Heart left ventricle (tissue), 16 donors: ENCODE data around the gene EFHD2. TPM values are rescaled to one million over a fixed set of nuclear protein-coding genes. Genes with fewer than 3 reads are reported as not detected.

Experiments used
- ATAC-seq, 4 donors: fragments of 200-7000 bp; cut with Tn5 transposase; one replicate each; pipeline ENCODE4 v1.9.1; 2020 to 2022; ENCODE audit warnings: moderate library complexity in 4 of 4, mild to moderate bottlenecking in 3 of 4, moderate number of reproducible peaks in 1 of 4
- DNase-seq, 5 donors: peaks; one replicate each; pipeline ENCODE4 v3.0.0-alpha.2; 2020
- H3K27ac ChIP-seq, 12 donors: fragments of 200-600 bp; sonication (generic) in 4 of 12; one replicate each; pipeline versions ENCODE4 v1.5.0 to v1.8.0; 2016 to 2022; ENCODE audit warnings: mild to moderate bottlenecking in 2 of 12
- H3K27me3 ChIP-seq, 9 donors: fragments of 200-600 bp; sonication (generic) in 2 of 9; one replicate each; pipeline versions ENCODE4 v1.5.1 to v1.8.0; 2016 to 2022; ENCODE audit warnings: mild to moderate bottlenecking in 3 of 9
- H3K36me3 ChIP-seq, 9 donors: fragments of 200-600 bp; sonication (generic) in 2 of 9; one replicate each; pipeline versions ENCODE4 v1.5.0 to v1.8.0; 2018 to 2022; ENCODE audit warnings: mild to moderate bottlenecking in 2 of 9
- H3K4me1 ChIP-seq, 12 donors: fragments of 200-600 bp; sonication (generic) in 4 of 12; one replicate each; pipeline versions ENCODE4 v1.5.0 to v1.8.0; 2016 to 2022; ENCODE audit warnings: mild to moderate bottlenecking in 3 of 12
- H3K4me3 ChIP-seq, 12 donors: fragments of 200-600 bp; sonication (generic) in 4 of 12; one replicate each; pipeline versions ENCODE4 v1.5.0 to v1.8.0; 2017 to 2022; ENCODE audit warnings: mild to moderate bottlenecking in 9 of 12, moderate library complexity in 4 of 12
- H3K9me3 ChIP-seq, 12 donors: fragments of 200-600 bp; sonication (generic) in 4 of 12; one replicate each; pipeline versions ENCODE4 v1.5.0 to v1.8.0; 2016 to 2022; ENCODE audit warnings: mild to moderate bottlenecking in 1 of 12
- CTCF ChIP-seq, 12 donors: fragments of 200-600 bp; sonication (generic) in 4 of 12; IDR thresholded peaks; one replicate each; pipeline versions ENCODE4 v1.5.0 to v1.8.0; 2018 to 2022; ENCODE audit warnings: antibody characterized with exemption in 12 of 12, mild to moderate bottlenecking in 5 of 12
- POLR2A ChIP-seq, 2 donors: fragments of 450-650 bp; IDR thresholded peaks; one replicate each; pipeline ENCODE4 v1.6.1; 2017; ENCODE audit warnings: antibody characterized with exemption in 2 of 2, mild to moderate bottlenecking in 2 of 2, moderate library complexity in 2 of 2
- WGBS, 4 donors: extraction: QIAGEN DNeasy Blood & Tissue Kit in 2 of 4; methylation state at CpG; one replicate each; pipeline versions ENCODE4 v1.1.5 to v1.1.7; 2013 to 2018; 5-methylcytosine and 5-hydroxymethylcytosine counted together
- intact Hi-C, 10 donors: fragments of 100-400 bp; cut with DNase I; formaldehyde crosslinking; loops; one replicate each; pipeline versions ENCODE4 v1.11.1 to v1.14.2; 2022
- polyA plus RNA-seq, 2 donors: library from polyadenylated mRNA; stranded (reverse); fragments of 200-250 nt; gene quantifications; one replicate each; pipeline ENCODE4 v1.2.3, GENCODE V29; 2013
- total RNA-seq, 9 donors: library from RNA; depleted of rRNA in 2 of 9; stranded (reverse); fragments of >200 nt in 2 of 9; fragmentation: NEBNext Ultra II Directional in 3 of 9; extraction: Animal tissue kit (Norgen Biotek cat#: 25700) in 3 of 9; gene quantifications; one replicate each; pipeline versions ENCODE4 v1.1.0 to v1.2.4, GENCODE V29; 2016 to 2023
- donor health status: ischemic (EF 13 %, LVEDD 7.1; RV severe dilation, severe dysfunction).
- donor health status: healthy with polysubstance abuse.
- donor health status: DM: no; HTN: yes; CAD: no.
- donor health status: DM: no; HTN: no; CAD: no.
- donor health status: ischemic (EF 25% LVEDD 6.9; RV normal size, moderate dysfunction).
- donor health status: ischemic (EF 25% LVEDD 5.7; RV mildly dilated, moderate dysfunction).
- donor health status: healthy.
- donor health status: DM: yes; HTN: yes; CAD: no.
- donor health status: ischemic (EF 35%, LVEDD 5.7; RV mildly dilated, moderate dysfunction).
- donor health status: nonischemic (EF 11% LVEDD 7.7; RV severe dilation, severe dysfunction).
- donor health status: DM: yes; HTN: yes; CAD: no.
- donor health status: PGD.
- donor health status: ischemic (EF 29% LVEDD 5.4; RV normal size, mild dysfunction).
- donor health status: nonischemic (EF 23%, LVEDD 6.1; RV moderate dilation, normal function).

EFHD2 gene
- total and polyA plus RNA-seq, 11 donors: 11.2 to 52.2 (median 15.8) TPM

GRCh38 chr1:15390667-15391066 lies 19.0 kb upstream of the EFHD2 start:
- no peak overlapping the region for H3K27ac ChIP-seq
- no peak for DNase-seq
- H3K4me1 ChIP-seq: peaks cover 0 to 12% (median 0%) of the 10 kb centered on the region in 12 donors
- no peak overlapping the region for H3K4me3 ChIP-seq
- no peak for ATAC-seq
- H3K27me3 ChIP-seq: peaks cover 0 to 15% (median 0%) of the 10 kb centered on the region in 9 donors
- no peaks in the 10 kb centered on the region for H3K36me3 ChIP-seq
- H3K9me3 ChIP-seq: no peaks in the 10 kb centered on the region
- WGBS, 4 donors: 90 to 100% (median 93%) methylated on average over 2 to 8 of the region's 8 CpGs
- no peak for TF ChIP-seq POLR2A (IDR thresholded peaks at IDR 0.05)
- TF ChIP-seq CTCF (IDR thresholded peaks at IDR 0.05): no peak
- intact Hi-C loops: no loop called here

- Histone ChIP-seq H3K4me3 (no peak overlapping the region), H3K9me3 (no peaks in the 10 kb centered on the region), H3K27me3 (peaks cover 0 to 12% (median 0%) of the 10 kb centered on the region in 9 donors), H3K27ac (no peak overlapping the region), H3K4me1 (peaks cover 0 to 5% (median 0%) of the 10 kb centered on the region in 12 donors), H3K36me3 (no peaks in the 10 kb centered on the region)
- 86 to 90% (median 88%) methylated on average over 4 of the region's 4 CpGs for WGBS, 4 donors
- no peak for ATAC-seq
- no peak for DNase-seq
- no peak for TF ChIP-seq CTCF (IDR thresholded peaks at IDR 0.05)
- TF ChIP-seq POLR2A (IDR thresholded peaks at IDR 0.05): no peak
- intact Hi-C loops: no loop called here
Measured at GRCh38 chr1:15391366-15391765, 18.3 kb upstream of the EFHD2 start.

- DNase-seq: no peak
- intact Hi-C loops: no loop called here
- WGBS, 4 donors: 74 to 83% (median 78%) methylated on average over 9 of the region's 9 CpGs
- Histone ChIP-seq H3K27ac (no peak overlapping the region), H3K4me1 (no peaks in the 10 kb centered on the region), H3K4me3 (no peak overlapping the region), H3K9me3 (no peaks in the 10 kb centered on the region), H3K36me3 (no peaks in the 10 kb centered on the region), H3K27me3 (no peaks in the 10 kb centered on the region)
- no peak for ATAC-seq
- TF ChIP-seq CTCF (IDR thresholded peaks at IDR 0.05) (no peak), POLR2A (IDR thresholded peaks at IDR 0.05) (no peak)
Measured at GRCh38 chr1:15393475-15394257, 16.0 kb upstream of the EFHD2 start.

GRCh38 chr1:15394258-15394690 lies 15.4 kb upstream of the EFHD2 start:
- TF ChIP-seq CTCF (IDR thresholded peaks at IDR 0.05) (no peak), POLR2A (IDR thresholded peaks at IDR 0.05) (no peak)
- Histone ChIP-seq H3K9me3 (peaks cover 0 to 2% (median 0%) of the 10 kb centered on the region in 12 donors), H3K4me1 (no peaks in the 10 kb centered on the region), H3K27ac (no peak overlapping the region), H3K27me3 (no peaks in the 10 kb centered on the region), H3K4me3 (no peak overlapping the region), H3K36me3 (no peaks in the 10 kb centered on the region)
- ATAC-seq (no peak), DNase-seq (no peak)
- 63 to 67% (median 66%) methylated on average over 3 of the region's 3 CpGs for WGBS, 4 donors
- intact Hi-C loops: no loop called here
